ENCODE measurements around the gene RNF40.

RNF40 gene

DNA sequence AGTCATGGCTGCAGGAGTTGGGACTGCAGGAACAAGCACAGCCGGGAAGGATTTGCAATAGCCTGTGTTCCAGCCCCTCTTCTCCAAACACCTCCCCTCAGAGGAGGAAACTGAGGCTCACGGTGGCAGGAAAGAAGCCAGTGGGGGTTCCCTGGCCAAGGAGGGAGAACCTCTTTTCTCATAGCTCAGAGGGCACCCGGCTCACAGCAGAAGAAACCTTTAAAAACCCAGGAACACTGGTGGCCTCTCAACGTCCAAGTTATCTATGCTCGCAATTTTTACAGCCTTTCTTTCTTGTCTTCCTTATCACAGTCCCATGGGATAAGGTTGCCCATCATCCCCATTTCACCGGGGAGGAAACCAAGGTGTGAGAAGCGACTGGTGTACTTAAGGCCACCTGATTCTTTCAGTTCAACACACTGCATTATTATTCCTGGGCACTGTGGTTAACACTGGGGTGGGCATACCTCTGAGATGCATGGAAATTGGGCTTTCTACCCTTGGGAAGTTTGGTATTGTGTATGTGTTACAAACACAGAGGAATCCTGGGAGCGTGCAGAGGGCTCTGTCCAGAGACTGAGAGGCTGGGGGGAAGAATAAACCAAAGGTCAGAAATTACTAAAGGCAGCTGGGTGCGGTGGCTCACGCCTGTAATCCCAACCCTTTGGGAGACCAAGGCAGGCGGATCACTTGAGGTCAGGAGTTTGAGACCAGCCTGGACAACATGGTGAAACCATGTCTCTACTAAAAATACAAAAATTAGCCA is 25.7 kb downstream of the RNF40 start:
- ChIA-PET POLR2A (no interaction called here), CTCF (no interaction called here)
- no peak for DNase-seq (ENCODE audit: extremely low spot score)
- TF ChIP-seq, protein P1, sequence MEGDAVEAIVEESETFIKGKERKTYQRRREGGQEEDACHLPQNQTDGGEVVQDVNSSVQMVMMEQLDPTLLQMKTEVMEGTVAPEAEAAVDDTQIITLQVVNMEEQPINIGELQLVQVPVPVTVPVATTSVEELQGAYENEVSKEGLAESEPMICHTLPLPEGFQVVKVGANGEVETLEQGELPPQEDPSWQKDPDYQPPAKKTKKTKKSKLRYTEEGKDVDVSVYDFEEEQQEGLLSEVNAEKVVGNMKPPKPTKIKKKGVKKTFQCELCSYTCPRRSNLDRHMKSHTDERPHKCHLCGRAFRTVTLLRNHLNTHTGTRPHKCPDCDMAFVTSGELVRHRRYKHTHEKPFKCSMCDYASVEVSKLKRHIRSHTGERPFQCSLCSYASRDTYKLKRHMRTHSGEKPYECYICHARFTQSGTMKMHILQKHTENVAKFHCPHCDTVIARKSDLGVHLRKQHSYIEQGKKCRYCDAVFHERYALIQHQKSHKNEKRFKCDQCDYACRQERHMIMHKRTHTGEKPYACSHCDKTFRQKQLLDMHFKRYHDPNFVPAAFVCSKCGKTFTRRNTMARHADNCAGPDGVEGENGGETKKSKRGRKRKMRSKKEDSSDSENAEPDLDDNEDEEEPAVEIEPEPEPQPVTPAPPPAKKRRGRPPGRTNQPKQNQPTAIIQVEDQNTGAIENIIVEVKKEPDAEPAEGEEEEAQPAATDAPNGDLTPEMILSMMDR (IDR thresholded peaks at IDR 0.05; ENCODE audit: control extremely low read depth, extremely low read depth, low read depth, missing control alignments), result no peak

DNA sequence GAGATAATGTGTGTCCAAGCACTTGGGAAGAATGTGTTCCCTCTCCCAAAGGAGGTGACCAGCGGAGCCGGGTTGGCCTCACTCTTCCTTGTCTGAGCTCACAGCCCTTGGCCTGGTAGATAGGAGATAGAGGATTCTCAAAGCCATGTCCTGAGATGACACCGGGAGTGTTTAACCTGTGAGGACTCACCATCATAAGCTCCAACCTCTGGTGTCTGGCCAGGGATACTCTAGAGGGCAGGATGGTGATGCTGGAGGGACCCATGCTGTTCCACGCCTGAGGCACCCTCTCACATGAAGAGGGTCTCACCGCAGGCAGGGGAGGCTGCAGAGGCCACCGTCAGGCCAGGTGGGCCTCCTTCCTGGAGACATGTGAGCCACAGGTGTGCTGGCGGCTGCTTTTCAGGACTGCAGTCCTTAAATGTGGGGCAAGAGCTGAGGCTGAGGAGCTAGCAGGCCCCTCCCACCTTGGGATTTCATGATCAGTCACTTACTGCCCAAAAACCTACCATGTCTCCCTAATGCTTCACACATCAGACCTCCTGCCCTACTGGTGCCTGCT is 31.5 kb downstream of the RNF40 start:
- ChIA-PET POLR2A (no interaction called here), CTCF (interaction anchor here (1.0 to 2.5 kb wide), 3 partner anchors 10 to 52 kb away, joined by 4 to 5 read pairs (median 5); no protein-coding TSS in a partner anchor)
- DNase-seq (ENCODE audit: extremely low spot score), result no peak
- TF ChIP-seq, protein P1 (IDR thresholded peaks at IDR 0.05; ENCODE audit: control extremely low read depth, extremely low read depth, low read depth, missing control alignments), result no peak

DNA sequence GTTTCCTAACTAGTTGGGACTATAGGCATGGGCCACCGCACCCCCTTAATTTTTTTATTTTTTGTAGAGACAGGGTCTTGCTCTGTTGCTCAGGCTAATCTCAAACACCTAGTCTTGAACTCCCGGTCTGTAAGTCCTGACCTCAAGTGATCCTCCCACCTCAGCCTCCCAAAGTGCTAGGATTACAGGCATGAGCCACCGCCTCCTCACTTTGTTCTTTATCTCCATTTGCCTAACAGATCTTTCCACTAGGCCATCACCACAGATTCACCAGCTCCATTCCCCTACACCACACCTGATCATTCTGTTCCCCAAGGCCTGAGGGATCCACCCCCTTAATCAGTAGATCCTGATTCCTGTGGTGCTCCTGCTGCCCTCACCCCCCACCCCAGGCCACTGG is 32.5 kb downstream of the RNF40 start:
- TF ChIP-seq, protein P1 (IDR thresholded peaks at IDR 0.05; ENCODE audit: control extremely low read depth, extremely low read depth, low read depth, missing control alignments), result no peak
- CTCF ChIA-PET, result interaction anchor here (2.5 kb wide), 1 partner anchor 13 kb away, joined by 5 read pairs; no protein-coding TSS in a partner anchor
- POLR2A ChIA-PET, result no interaction called here
- no peak for DNase-seq (ENCODE audit: extremely low spot score)

DNA sequence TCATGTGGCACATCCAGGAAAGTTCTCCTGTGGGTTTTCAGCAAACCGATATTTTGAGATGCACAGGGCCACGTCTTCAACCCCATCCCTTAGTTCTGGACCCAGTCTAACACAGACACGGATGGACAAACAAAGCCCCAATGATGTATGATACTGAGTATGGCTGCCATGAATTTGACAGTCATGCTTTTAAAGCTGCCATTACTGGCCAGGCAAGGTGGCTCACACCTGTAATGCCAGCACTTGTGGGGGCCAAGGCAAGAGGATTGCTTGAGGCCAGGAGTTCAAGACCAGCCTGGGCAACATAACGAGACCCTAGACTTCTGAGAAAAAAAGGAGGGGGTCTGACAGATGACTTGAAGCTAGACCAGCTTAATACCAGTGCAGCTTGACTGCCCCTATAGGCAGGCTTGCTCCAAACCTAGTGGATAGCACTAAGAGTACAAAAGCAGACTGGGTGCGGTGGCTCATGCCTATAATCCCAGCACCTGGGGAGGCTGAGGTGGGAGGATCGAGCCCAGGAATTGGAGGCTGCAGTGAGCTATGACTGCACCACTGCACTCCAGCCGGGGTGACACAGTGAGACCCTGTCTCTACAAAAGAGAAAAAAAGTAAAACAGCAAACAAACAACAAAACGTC is 35.7 kb downstream of the RNF40 start:
- DNase-seq (ENCODE audit: extremely low spot score), result no peak
- POLR2A ChIA-PET, result no interaction called here
- TF ChIP-seq, protein P1 (IDR thresholded peaks at IDR 0.05; ENCODE audit: control extremely low read depth, extremely low read depth, low read depth, missing control alignments), result no peak
- CTCF ChIA-PET, result interaction anchor here (0.8 to 3.3 kb wide), 2 partner anchors 12 to 16 kb away, joined by 3 to 18 read pairs; no protein-coding TSS in a partner anchor

DNA sequence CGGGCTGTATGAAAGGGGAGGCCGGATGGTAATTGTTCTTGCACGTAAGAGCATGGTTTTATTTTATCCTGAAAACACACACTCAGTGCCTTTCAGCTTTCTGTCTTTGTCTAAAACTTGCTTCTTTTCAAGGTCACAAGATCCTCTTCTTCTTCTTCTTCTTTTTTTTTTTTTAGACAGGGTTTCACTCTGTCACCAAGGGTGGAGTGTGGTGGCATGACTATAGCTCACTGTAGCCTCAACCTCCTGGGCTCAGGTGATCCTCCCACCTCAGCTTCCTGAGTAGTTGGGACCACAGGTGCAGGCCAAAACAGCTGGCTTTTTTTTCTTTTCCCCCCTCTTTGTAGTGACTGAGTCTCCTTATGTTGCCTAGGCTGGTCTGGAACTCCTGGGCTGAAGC is 40.8 kb downstream of the RNF40 start:
- ChIA-PET CTCF (interaction anchor here (1.2 to 4.6 kb wide), 3 partner anchors 8 to 144 kb away, joined by 3 to 39 read pairs (median 4); partner anchors contain the start of gene FBRS), POLR2A (no interaction called here)
- no peak for DNase-seq (ENCODE audit: extremely low spot score)
- TF ChIP-seq, protein P1 (IDR thresholded peaks at IDR 0.05; ENCODE audit: control extremely low read depth, extremely low read depth, low read depth, missing control alignments), result no peak

DNA sequence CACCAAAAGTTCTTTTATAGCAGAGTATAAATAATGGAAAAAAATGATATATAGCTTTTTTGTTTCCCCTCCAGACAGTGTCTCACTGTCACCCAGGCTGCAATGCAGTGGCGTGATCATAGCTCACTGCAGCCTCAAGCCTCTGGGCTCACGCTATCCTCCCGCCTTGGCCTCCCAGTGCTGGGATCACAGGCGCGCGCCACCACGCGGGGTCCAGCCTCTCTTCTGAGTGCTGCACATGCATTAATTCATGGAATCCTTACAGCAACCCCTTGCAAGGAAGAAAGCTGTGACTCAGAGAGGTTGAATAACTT is 42.9 kb downstream of the RNF40 start:
- TF ChIP-seq, protein P1 (IDR thresholded peaks at IDR 0.05; ENCODE audit: control extremely low read depth, extremely low read depth, low read depth, missing control alignments), result no peak

More for the DNA sequence above, 42.9 kb downstream of the RNF40 start:
- ChIA-PET POLR2A (no interaction called here), CTCF (interaction anchor here (0.7 to 4.6 kb wide), 8 partner anchors 9 to 83 kb away, joined by 3 to 39 read pairs (median 3); no protein-coding TSS in a partner anchor)
- DNase-seq (ENCODE audit: extremely low spot score), result no peak
